ENCODE data around the gene TEAD4.

TEAD4 gene

DNA sequence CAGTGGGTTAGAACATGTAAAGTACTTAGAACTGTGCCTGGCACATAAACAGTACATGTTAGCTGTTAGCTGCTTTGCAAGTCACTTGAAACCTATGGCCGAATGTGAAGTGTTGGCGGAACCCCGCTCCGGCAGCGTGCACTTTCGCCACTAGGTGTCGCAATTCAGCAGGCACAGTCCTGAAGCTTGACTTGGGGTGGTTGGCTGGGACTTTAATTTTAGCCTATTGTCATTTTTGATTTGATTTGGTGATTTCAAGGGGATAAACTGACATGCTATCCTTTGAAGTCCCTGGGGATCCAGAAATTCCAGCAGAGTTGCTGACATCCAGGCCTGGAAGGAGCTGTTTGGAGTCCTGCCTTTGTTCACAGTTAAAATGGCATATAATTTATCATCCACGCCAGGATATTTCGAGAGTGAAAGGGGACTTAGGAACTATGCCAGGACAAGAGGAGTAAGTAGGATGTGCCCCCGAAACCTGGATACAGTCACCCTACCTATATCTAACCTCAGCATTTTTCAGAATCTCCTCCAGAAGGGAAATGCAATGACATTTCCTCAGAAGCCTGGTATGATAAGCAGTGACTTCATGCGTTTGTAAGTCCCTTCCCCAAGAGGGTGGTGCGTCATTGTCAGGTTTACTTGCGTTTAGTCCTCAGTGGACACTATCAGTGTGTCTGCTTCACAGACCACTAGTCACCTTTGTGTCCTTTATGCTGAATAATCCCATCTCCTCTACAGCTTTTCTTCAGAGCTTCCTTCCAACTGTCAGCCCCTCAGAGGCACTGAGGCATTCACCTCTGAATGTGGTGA, 114.4 kb downstream of the TEAD4 start:
- TF ChIP-seq, protein P1, sequence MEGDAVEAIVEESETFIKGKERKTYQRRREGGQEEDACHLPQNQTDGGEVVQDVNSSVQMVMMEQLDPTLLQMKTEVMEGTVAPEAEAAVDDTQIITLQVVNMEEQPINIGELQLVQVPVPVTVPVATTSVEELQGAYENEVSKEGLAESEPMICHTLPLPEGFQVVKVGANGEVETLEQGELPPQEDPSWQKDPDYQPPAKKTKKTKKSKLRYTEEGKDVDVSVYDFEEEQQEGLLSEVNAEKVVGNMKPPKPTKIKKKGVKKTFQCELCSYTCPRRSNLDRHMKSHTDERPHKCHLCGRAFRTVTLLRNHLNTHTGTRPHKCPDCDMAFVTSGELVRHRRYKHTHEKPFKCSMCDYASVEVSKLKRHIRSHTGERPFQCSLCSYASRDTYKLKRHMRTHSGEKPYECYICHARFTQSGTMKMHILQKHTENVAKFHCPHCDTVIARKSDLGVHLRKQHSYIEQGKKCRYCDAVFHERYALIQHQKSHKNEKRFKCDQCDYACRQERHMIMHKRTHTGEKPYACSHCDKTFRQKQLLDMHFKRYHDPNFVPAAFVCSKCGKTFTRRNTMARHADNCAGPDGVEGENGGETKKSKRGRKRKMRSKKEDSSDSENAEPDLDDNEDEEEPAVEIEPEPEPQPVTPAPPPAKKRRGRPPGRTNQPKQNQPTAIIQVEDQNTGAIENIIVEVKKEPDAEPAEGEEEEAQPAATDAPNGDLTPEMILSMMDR (conservative IDR thresholded peaks at IDR 0.05; ENCODE audit: low read length), result peak; percentile 99
- peak; percentile 80 for DNase-seq (ENCODE audit: low read depth)
- no peak overlapping the region for H3K4me3 ChIP-seq (ENCODE audit: low read length)

DNA sequence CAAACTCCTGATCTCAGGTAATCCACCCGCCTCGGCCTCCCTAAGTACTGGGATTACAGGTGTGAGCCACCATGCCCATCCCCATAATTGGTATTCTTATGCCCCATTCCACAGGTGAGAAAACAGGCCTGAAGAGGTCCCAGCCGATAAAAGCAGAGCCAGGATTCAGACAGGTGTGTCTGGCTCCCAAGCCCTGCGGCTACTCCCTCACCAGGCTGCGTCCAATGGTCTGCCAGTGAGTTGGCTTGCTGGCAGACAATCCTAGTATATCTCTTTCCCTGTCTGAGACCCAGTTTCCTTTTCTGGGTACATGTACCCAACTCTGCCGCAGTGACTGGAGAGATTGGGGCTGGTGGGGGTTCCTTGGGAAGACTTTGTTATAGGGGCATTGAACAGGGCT, 116.1 kb downstream of the TEAD4 start:
- DNase-seq (ENCODE audit: low read depth), result no peak
- TF ChIP-seq, protein P1 (conservative IDR thresholded peaks at IDR 0.05; ENCODE audit: low read length), result no peak
- no peak overlapping the region for H3K4me3 ChIP-seq (ENCODE audit: low read length)

DNA sequence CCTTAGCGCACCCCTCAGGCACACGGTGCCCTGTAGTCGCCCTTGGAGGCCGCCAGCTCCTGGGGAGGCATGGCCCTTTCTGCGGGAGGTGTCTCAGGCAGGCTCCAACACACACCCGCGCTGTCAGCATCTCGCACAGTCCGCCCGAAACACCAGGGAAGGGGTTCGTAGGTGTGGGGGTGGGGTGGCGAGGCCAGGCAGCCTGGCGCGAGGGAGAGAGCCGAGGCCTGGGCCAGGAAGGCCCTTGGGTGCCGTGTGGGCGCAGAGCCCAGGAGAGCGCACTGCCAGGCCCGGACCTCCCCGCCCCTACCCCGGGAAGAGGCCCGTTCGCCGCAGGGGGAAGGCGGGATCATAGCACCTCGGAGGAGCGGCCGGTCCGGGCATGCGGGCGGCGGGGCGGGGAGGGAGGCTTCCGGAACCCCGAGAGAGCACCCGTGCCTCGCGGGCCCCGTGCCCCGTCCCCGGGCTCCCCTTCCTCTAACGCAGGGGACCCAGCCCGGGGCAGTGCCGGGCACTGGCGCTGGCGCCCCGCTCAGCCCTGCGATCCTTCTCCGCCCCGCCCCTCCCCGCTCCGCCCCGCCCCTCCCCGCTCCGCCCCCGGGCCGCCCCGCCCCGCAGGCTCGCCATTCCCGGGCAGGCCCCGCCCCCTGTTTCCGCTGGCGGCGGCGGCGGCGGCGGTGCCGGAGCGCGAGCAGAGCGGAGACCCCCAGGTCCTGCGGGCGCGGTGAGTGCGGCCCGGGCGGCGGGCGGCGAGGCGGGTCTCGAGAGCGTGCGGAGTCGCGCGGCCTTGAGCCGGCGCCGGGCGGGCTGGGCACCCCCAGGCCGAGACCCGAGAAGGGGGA, 117.8 kb downstream of the TEAD4 start, which contains the start of gene TSPAN9:
TSS of gene TSPAN9 (plus strand) at position 650 of the 842 bp plus-strand sequence. CDS start 123,815 bp downstream, outside the sequence.
- DNase-seq (ENCODE audit: low read depth), result peak; percentile 76
- TF ChIP-seq, protein P1 (conservative IDR thresholded peaks at IDR 0.05; ENCODE audit: low read length), result no peak
- H3K4me3 ChIP-seq (ENCODE audit: low read length), result peak within 1 kb of the TSS; percentile 72

DNA sequence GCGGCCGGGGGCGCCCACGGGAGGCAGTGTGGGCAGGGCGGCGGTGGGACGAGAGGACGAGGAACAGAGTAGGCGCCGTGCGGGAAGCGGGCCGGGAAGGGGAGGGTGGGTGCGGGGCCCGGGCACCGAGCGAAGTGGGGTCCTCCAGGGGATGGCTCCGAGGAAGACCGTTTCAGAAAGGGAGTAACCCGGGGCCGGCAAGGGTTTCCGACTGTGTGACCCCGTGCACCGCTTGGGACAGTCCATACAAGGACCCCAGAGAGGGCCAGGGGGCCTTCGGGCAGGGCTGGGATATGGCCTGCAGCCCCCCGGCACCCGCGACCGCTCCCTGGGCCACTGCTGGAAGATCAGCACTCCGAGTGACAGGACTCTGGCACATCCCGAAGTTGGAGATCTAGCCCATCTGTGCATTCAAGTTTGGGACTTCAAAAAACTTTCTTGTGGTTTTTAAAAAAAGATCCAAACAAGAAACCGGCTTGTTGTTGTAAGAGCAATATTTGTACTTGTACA, 118.4 kb downstream of the TEAD4 start:
- peak overlapping the region; percentile 72 for H3K4me3 ChIP-seq (ENCODE audit: low read length)
- TF ChIP-seq, protein P1 (conservative IDR thresholded peaks at IDR 0.05; ENCODE audit: low read length), result no peak
- DNase-seq (ENCODE audit: low read depth), result peak; percentile 44

DNA sequence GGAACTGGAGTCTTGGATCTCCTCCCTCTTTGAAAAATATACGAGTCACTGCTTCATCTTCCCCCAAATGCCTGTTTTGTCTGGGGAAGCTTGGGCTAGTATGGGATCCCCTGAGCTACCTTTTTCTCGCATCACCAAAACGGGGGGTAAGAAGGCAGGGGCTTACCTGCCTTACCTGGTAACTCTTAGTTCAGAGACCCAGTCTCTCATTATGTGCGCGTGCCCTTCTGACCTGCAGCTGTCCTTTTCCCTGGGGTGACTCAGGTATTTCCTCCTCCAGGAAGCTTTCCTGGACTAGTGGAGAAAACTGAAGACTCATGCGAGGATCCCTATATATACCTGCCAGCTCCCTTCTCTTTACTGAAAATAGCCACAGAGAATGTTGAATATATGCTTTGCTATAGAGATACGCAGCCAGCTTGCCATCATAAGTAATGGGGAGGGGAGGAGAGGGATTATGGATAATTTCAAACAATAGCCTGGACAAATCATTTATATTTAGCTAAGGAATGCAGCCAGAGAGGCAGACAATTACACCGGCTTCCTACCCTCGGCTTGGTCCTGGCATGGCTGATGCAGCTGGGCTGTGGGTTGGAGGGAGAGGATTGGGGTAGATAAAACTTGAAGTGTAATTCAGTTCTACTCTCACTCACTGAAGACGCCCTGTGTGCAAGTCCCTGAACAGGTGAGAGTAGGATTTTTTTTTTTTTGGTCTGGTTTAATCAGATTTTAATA, 119.1 kb downstream of the TEAD4 start:
- TF ChIP-seq, protein P1 (conservative IDR thresholded peaks at IDR 0.05; ENCODE audit: low read length), result no peak
- peak overlapping the region; percentile 72 for H3K4me3 ChIP-seq (ENCODE audit: low read length)
- DNase-seq (ENCODE audit: low read depth), result no peak

DNA sequence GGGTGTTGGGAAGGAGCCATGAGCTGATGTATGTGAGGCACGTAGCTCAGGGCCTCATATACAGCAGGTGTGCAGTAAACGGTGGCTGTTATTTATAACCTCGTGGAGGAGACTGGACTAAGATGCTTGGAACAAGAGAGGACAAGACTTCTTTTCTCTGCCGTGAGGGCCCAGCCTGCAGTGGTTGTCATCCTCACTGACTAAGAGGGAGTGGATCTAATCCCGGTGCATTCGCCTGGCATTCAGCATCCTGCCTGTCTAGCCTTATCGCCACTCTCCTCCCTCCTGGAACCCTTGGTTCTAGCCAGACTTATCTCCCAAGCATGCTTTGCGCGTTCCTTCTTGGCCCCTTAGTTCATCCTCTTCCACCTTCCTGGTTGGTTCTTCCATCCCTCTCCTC, 121.9 kb downstream of the TEAD4 start:
- H3K4me3 ChIP-seq (ENCODE audit: low read length), result no peak overlapping the region
- no peak for DNase-seq (ENCODE audit: low read depth)
- TF ChIP-seq, protein P1 (conservative IDR thresholded peaks at IDR 0.05; ENCODE audit: low read length), result no peak

Measured in AG10803 (cell line).